GM19467 (cell line): ENCODE measurements around the gene OR14A16.

ENCODE experiments used
- ATAC-seq: cut with Tn5 transposase; IDR thresholded peaks from one replicate; pipeline ENCODE4 v1.9.1; 2021; ENCODE audit warnings: mild to moderate bottlenecking, moderate library complexity; ENCODE audit not compliant: unreplicated experiment

Gene OR14A16

DNA sequence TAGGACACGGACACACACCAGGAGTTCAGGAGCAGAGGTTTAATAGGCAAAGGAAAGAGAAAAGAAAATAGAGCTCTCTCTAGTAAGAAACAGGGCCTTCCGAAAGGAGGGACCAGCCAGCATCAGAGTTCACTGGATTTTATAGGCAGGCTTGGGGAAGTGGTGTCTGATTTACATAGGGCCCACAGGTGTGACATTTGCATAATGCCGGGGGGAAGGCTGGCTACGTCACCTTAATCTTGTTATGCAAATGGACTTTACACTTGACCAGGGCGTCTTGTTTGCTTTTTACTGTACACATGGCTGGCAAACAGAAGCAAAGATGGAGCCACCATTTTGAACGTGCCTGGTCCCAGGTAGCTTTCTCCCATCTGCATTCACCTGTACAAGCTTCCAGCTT lies at the start of gene OR14A16:
OR14A16 (minus strand) TSS at position 97 of the 400 bp plus-strand sequence. CDS start 8,390 bp downstream, outside the sequence.
- ATAC-seq, result no peak

GRCh38 chr1:247865416-247865815 lies 41.5 kb upstream of the OR14A16 start:
- no peak for ATAC-seq

- no peak for ATAC-seq
Observed at GRCh38 chr1:247864644-247865043, 40.7 kb upstream of the OR14A16 start.

GRCh38 chr1:247862756-247863155 lies 38.8 kb upstream of the OR14A16 start:
- ATAC-seq, result no peak

GRCh38 chr1:247857985-247858619 lies 34.2 kb upstream of the OR14A16 start:
- ATAC-seq, result no peak

- peak; percentile 76 for ATAC-seq
Observed at GRCh38 chr1:247857069-247857984, 33.4 kb upstream of the OR14A16 start, which contains the start of gene TRIM58. TSS of gene TRIM58 (plus strand) at chr1:247857187. CDS start at chr1:247857247, 60 bp downstream.

DNA sequence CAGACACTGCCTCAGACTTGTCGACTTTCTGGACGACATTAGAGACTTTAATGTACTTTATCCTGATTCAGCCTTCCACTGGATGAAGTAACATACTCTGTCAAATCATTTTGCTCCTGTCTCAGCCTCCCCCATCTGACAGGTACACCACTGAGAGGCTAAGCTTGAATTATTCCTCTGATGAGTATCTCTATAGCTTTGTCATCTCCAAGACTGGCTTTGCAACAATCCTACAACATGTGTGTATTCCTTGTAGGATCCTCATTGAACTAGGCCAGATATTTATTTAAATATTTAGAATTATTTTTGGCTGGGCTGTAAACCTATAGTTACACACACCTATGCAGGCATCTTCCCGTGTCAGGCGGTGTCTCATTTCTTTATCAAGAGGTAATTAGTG lies 32.0 kb upstream of the OR14A16 start:
- ATAC-seq, result no peak

DNA sequence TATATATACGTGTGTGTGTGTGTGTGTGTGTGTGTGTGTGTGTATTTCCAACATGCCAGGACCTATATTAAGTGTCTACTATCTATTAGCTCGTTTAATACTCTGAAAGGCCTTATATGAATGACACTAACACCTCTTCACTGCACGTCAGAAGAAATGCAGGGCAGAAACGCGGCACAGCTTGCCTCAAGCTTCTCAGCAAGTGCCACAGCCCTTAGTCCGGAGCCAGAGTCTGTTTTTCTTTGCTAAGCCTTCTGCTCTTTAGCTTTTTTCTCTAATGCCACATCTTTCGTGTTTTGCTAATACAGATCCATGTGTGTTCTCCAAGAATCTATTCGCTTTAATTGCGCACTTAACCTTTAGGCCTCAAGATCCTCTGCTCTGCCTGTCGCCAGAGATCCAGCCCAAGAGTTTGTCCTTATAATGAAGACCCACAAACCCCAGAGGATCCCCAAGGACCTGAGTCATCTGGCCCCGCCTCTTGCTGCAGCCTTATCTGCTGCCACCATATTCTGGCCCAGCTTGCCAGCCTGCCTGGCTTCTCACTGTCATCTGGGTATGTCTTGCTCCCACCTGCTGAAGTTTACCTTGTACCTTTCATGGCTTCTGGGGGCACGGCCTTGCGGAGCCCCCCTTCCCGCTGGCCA lies 31.1 kb upstream of the OR14A16 start:
- ATAC-seq, result no peak

GRCh38 chr1:247849616-247850015 lies 25.7 kb upstream of the OR14A16 start:
- no peak for ATAC-seq

DNA sequence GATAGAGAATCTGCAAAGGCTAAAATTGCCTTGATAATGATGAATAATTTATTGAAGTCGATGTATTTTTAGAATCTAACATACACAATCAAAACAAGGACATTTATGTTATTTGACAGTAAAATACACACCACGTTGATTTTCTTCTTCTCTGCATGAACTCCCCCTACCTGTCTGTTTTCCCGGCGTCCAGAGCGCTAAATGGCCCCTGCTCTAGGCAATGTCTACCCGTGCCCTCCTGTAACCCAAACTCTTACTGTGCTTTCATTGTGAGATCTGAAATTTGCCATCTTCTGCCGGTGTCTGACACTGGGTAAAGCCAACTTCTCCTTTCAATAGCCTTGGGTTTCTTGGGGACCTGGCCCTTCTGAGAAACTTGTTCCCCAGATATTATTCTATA lies 24.4 kb upstream of the OR14A16 start:
- ATAC-seq, result no peak

GRCh38 chr1:247845693-247846017 lies 21.7 kb upstream of the OR14A16 start:
- ATAC-seq, result no peak

DNA sequence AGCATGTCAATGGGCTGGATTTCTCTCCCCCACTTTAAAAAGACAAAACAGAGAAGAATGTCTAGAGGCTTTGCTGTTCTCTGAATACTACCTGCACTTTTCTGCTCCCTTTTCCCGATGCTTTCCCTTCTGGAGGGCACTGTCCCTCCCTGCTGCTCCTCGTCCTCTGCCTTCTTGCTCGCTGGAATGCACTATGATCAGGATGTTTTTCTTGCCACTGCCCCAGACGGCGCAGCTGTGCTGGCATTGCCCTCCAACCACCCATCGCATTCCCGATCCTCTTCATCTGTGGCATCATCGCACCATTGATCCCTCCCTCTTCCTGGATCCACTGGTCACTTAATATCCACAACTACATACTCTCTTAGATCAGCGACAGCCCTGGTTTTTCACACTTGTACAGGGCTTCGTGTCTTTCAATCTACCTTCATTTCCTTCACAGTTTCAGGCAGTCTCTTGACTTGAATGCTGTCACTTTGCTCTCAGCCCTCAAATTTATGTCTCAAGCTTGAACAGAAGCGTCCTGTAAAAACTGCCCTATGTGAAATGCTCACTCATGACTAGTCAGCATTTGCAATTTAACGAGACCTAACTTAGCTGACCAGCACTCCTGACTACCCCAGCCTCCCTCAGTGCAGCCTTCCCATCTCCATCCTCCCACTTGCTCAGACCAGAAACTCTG lies 21.2 kb upstream of the OR14A16 start:
- no peak for ATAC-seq

DNA sequence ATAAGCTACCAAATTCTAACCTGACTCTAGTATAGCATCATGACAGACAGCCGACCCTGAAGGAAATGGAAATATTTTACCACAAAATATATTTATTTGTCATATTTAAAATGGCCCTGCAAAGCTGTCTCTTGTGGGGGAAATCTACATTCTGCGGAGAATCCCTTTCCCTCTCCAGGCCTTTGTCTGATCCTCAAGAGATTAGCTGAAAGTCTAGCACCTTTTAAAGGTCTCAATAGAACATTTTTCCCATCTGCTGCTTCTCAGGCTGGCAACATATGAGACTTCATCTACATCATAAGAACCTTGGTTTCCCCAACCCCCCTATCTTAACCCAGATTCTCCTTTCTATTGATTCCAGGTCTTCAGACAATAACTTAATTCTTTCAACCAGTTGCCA lies 19.5 kb upstream of the OR14A16 start:
- no peak for ATAC-seq

DNA sequence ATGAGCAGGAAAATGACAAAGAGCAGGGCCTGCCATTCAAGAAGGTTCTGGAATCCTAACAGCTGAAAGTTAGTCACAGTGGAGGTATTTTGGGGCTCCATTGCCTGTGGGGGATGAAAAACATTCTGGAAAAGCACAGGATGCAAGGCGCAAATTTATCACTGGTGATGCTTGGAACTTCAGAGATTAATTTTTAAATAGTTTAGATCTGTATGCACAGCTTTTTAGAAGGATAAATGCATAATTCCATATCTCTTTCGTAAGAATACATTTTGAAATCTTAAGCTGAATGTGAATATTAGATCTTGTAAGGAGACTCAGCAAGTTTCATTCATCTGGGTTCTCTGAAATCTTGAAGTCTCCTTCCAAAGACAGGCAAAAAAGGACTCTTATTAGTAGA lies 17.9 kb upstream of the OR14A16 start, which contains the start of gene OR11L1:
OR11L1 (minus strand) TSS at position 101 of the 400 bp plus-strand sequence; CDS start at position 101, 0 bp downstream.
- no peak for ATAC-seq

DNA sequence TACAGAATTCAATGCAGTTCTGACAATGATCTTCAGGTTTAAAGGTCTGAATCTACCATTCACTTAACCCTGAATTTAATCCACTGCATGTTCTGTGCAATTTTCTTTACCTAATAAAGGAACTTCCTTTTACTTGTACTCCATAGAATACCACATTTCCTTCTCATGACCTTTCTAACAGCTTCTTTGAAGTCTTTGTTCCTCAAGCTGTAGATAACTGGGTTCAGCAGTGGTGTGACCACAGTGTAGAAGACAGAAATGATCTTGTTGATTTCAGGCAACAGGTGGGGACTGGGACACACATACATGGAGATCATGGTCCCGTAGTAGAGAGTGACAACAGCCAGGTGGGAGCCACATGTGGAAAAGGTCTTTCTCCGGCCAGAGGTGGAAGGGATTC lies 16.9 kb upstream of the OR14A16 start:
- no peak for ATAC-seq

- ATAC-seq, result no peak
Observed at GRCh38 chr1:247833601-247834000, 9.7 kb upstream of the OR14A16 start.

GRCh38 chr1:247829656-247830055 lies 5.7 kb upstream of the OR14A16 start:
- no peak for ATAC-seq

DNA sequence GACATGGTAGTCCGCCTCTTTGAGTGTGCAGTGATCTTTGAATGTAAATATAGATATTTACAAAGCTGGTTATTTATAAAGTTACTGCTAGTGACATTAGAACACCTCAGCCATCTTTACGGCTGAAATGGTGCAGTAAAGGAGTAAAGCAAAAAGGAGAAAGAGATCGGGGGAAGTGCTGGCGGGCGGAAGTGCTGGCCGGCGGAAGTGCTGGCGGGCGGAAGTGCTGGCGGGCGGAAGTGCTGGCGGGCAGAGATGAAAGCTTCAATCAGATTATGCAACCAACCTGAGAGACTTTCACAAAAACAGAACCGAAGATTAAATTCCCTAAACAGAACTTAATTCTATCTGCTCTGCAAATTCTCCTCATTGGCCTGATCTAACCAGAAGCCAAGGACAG lies 1.4 kb upstream of the OR14A16 start:
- ATAC-seq, result no peak

- ATAC-seq, result no peak
Observed at GRCh38 chr1:247822060-247822459, 1.9 kb downstream of the OR14A16 start.

GRCh38 chr1:247812637-247813036 lies 11.3 kb downstream of the OR14A16 start:
- no peak for ATAC-seq

GRCh38 chr1:247797518-247797917 lies 26.4 kb downstream of the OR14A16 start:
- ATAC-seq, result no peak
